ENCODE data around the gene CDS2.
A peak's percentile ranks its signal among the peaks of the same experiment; 100 is the strongest.

- TF ChIP-seq CTCF (IDR thresholded peaks at IDR 0.05) (peak; percentile 93), ZFX (IDR thresholded peaks at IDR 0.05; ENCODE audit: borderline replicate concordance) (no peak)
Measured at GRCh38 chr20:5222919-5223634, 96.3 kb downstream of the CDS2 start.

Measured in 22Rv1 (cell line).